ENCODE results near the gene KRT80.
A peak's percentile ranks its signal among the peaks of the same experiment; 100 is the strongest.

The KRT80 gene

GRCh38 chr12:52175371-52176350 is 16.2 kb downstream of the KRT80 start:
- DNase-seq = peak; percentile 39

DNA sequence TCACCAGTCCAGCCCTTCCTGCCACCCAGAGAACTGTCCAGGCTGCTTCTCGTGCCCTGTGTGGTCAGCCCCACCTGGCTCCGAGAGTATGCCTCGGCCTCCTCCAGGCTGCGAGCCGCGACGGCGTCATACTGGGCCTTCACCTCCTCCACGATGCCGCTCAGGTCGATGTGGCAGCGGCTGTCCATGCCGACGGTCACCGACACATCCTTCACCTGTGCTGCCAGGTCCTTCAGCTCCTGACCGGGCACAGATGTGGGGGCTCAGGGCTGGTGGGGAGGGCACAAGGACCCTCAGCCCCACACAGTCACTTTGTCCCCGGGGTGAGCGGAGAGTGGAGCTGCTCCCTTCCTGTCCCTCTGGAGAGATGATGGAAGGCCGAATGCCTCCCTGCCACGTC is 18.3 kb downstream of the KRT80 start:
- no peak for DNase-seq

- no peak for DNase-seq
Observed at GRCh38 chr12:52172956-52173355, 18.9 kb downstream of the KRT80 start.

- peak; percentile 24 for DNase-seq
Observed at GRCh38 chr12:52171950-52172512, 19.8 kb downstream of the KRT80 start.

DNA sequence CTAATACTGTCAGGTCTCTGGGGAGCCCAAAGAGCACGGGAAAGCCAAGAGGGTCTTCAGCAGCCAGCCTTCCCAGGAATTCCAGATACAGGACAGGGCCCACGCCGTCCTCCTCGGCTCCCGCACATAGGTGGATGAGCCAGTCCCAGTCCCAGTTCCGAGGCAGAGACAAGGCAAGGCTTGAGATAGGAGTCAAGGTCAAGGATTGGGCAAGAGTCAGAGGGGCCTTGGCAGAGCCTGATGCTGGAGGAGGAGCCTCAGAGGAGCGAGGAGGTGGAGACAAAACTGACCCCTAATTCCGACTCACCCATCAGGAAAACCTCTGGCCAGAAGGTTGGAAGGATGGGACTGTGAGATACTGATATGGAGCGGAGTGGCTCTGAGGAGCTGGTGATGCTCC is 21.0 kb downstream of the KRT80 start:
- no peak for DNase-seq

GRCh38 chr12:52169886-52170285 is 21.9 kb downstream of the KRT80 start:
- DNase-seq = no peak

DNA sequence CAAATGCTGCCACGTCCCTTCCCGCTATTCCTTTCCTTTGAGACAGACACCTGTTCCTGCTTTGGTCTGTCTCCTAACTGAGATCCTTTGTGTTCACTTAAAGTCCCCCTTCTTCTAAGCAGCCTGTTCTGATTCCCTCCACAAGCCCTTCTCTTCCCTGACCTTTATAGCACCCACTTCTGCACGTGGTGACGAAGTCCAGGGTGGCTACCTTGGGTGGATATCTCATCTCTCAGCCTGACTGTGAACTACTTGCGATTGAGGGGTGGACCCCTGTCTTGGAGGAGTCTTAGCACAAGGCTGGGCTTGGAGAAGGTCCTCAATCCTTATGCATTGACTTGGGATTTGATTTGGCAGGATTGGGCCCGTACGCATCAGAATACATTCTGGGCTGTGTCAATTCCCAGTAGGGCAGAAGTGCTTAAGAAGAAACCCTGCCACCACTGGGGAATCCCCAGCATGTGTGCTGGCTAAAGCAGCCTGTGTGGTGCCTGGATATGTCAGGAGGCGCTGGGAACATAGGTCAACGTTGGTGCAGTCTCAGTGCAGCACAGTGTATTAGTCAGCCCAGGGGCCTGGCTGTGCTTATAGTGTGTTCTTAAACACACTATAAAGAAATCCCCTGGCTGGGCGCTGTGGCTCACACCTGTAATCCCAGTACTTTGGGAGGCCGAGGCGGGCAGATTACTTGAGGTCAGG is 23.6 kb downstream of the KRT80 start:
- no peak for DNase-seq

GRCh38 chr12:52167526-52167925 is 24.3 kb downstream of the KRT80 start:
- DNase-seq = no peak

DNA sequence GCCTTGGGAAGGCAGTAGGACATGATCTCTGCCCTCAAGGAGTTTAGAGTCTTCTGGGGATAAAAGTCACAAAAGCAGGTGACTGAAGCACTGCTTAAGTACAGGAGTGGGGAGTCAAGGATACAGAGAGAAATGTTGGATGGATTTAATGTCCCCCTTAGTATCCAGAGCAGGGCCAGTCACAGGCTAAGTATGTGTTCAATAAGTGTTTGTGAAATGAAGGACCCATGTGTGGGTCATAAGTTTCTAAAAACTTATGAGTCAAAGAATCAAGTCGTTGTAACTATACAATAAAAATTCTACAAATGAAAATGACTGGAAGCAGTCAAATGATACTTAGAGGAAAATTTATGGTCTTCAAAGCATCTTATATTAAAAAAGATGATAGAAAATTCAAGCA is 25.1 kb downstream of the KRT80 start:
- no peak for DNase-seq

- no peak for DNase-seq
Observed at GRCh38 chr12:52165096-52165855, 26.5 kb downstream of the KRT80 start.

GRCh38 chr12:52164624-52165023 is 27.2 kb downstream of the KRT80 start:
- peak; percentile 64 for DNase-seq

DNA sequence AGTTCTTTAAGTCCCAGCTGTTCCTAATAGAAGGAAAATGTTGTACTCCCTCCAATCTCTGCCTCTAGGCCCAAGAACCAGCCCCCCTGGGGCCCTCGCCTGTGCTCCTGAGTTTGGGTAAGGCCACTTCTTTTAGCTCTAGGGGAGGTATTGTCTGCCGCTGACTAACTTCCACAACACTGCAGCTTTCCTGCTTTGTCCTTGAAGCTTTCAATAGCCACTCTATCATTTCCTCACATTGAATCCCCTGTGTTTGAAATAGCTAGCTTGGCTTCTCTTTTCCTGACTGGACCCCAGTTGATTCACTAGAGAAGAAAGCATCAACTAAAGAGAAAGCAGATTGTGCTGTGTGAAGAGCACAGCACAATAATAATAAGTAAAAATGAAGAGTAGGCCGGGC is 28.8 kb downstream of the KRT80 start:
- DNase-seq = no peak

- DNase-seq = no peak
Observed at GRCh38 chr12:52160200-52160599, 31.6 kb downstream of the KRT80 start.

- DNase-seq = no peak
Observed at GRCh38 chr12:52157566-52158150, 34.2 kb downstream of the KRT80 start.

DNA sequence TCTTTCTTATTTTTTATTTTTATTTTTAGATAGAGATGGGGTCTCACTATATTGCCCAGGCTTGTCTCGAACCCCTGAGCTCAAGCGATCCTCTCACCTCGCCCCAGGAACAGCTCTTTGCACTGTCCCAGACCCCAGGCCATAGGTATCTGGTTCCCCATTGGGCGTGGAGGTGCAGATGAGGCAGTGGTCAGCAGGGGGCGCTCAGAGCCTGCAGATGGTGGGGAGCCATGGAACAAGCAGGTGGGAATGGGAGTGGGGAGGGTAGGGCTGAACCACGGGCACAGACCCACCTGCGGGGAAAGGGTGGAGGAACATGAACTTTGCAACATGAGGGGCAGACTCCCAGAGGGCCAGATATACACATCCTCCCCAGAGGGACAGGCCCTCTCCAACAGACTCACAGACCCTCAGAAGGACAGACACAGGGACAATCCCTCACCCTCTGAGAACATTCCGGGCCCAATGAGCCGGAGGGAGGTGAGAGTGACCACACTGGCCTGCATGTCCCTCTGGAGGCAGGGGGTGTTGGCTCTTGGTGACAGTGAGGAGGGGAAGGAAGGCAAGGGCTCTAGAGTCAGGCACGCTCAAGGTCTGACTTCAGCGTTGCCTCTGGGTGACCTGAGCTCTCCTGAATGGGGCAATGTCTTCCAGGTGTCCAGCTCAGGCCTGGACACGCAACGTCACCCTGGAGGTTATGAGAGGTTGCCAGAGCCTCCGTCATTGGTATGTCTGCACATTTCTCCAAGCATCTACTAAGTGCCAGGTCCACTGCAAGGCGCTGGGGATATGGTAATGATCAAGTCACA is 34.9 kb downstream of the KRT80 start:
- peak; percentile 38 for DNase-seq

- no peak for DNase-seq
Observed at GRCh38 chr12:52156311-52156710, 35.5 kb downstream of the KRT80 start.

- DNase-seq = no peak
Observed at GRCh38 chr12:52155048-52155868, 36.6 kb downstream of the KRT80 start.

DNA sequence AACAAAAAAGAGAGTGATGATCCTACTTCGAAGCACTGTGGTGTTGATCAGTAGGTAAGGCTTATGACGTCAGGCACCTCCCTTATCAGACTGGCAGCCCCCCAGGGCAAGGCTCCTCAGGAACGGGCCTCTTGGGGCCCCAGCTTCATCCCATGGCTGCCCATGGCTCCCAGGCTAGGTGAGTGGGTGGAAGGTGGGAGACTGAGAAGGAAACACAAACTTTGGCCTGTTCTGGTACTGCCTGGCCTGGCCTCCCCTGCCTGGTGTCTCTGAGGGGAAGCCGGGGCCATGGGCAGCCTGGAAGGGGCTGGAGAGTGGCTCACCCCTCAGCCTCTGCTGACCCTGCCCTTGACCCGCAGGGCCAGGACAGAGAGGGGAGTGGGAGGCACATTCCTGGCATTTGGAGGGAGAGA is 38.9 kb downstream of the KRT80 start:
- no peak for DNase-seq

DNA sequence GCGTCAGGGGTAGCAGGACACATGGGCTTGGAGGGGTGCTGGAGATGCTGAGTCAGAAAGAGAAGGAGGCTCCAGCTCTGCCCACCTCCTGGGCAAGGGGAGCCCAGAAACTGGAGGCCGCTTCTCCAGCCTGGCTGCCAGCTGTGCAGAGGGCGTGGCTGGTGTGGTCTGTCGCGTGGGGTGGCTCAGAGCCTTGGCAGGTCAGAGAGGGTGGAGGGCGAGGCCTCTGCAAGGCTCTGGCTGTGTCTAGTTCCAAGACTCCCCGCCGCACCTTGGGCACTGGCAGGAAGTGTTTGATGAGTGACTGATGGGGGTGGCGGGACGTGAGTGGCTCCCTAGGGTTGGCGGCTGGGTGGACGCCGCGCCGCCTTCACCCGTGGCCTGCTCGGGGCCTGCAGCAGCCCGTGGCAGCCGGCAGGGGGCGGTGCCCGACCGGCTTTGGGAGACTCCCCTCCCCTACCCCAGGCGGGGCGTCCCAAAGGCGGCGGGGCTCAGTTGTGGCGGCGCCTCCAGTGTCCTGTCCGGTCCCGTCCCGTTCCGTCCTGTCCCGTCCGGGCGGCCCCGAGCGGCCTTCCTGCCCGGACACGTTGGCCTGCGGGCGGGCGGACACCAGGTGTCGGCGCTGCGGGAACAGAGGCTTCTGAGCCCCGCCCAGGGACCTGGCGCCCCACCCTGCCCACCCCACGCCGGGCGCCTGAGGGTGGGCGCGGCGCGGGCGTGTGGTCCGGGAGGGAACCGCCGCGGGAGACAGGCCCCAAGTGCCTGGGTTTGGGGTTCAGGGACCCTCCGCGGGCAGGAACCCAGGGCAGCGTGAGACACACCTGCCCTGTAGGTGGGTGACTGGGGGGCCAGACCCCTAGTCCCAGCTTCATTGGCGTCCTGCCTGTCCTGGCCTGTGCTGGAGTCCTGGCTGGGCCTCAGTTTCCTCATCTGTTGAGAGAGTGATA is 39.7 kb downstream of the KRT80 start:
- no peak for DNase-seq

Measured in NCI-H2029 (cell line).